ENCODE data around the gene TANK.

GRCh38 chr2:161199912-161200701, 39.9 kb downstream of the TANK start:
- TF ChIP-seq CTCF (conservative IDR thresholded peaks at IDR 0.05; ENCODE audit: low read depth in 2 of 2) (no peak), EZH2phosphoT487 (IDR thresholded peaks at IDR 0.05; ENCODE audit: unreplicated experiment) (no peak), EZH2 (IDR thresholded peaks at IDR 0.05; ENCODE audit: low read depth, unreplicated experiment) (no peak)
- TF ChIP-seq, protein P1, sequence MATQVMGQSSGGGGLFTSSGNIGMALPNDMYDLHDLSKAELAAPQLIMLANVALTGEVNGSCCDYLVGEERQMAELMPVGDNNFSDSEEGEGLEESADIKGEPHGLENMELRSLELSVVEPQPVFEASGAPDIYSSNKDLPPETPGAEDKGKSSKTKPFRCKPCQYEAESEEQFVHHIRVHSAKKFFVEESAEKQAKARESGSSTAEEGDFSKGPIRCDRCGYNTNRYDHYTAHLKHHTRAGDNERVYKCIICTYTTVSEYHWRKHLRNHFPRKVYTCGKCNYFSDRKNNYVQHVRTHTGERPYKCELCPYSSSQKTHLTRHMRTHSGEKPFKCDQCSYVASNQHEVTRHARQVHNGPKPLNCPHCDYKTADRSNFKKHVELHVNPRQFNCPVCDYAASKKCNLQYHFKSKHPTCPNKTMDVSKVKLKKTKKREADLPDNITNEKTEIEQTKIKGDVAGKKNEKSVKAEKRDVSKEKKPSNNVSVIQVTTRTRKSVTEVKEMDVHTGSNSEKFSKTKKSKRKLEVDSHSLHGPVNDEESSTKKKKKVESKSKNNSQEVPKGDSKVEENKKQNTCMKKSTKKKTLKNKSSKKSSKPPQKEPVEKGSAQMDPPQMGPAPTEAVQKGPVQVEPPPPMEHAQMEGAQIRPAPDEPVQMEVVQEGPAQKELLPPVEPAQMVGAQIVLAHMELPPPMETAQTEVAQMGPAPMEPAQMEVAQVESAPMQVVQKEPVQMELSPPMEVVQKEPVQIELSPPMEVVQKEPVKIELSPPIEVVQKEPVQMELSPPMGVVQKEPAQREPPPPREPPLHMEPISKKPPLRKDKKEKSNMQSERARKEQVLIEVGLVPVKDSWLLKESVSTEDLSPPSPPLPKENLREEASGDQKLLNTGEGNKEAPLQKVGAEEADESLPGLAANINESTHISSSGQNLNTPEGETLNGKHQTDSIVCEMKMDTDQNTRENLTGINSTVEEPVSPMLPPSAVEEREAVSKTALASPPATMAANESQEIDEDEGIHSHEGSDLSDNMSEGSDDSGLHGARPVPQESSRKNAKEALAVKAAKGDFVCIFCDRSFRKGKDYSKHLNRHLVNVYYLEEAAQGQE (IDR thresholded peaks at IDR 0.05; ENCODE audit: unreplicated experiment): no peak
